Stimulated activated CD8-positive, alpha-beta memory T cell treated with anti-CD3 and anti-CD28 coated beads, Interleukin-12 subunit alpha, Interleukin-12 subunit beta, amount 100 ng/mL, for 4 hours (primary cell): ENCODE measurements around the gene DDX20.
A peak's percentile ranks its signal among the peaks of the same experiment; 100 is the strongest.
"Not testable (repeated sequence)": the region's sequence is repeated elsewhere in the genome, so short reads cannot be mapped to it uniquely, and the experiment has no call there.

ENCODE experiments used
- DNase-seq: peaks from one replicate; pipeline ENCODE4 v3.0.0-alpha.2; 2020; ENCODE audit warnings: low read depth

The DDX20 gene

GRCh38 chr1:111733183-111733991 is 22.3 kb upstream of the DDX20 start:
- DNase-seq: no peak

GRCh38 chr1:111733992-111734341 is 21.7 kb upstream of the DDX20 start:
- no peak for DNase-seq

GRCh38 chr1:111734426-111734825 is 21.3 kb upstream of the DDX20 start:
- DNase-seq: no peak

DNA sequence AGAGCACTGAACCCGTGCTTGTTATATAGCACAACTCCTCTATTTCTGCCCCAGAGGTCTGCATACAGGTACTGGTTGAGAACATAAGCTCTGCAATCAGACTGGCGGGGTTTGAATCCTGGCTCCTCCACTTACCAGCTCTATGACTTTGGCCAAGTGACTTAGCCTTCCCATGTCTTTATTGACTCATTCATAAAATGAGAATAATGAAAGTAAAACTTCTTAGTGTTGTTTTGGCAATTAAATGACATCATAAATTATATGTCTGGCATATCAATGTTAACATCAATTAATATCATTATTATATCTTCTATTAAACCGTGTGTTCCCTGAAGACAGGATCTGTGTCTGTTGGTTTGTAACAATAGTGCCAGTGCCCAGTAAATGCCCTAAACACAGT is 20.8 kb upstream of the DDX20 start:
- DNase-seq: no peak

- no peak for DNase-seq
These were observed 20.4 kb upstream of the DDX20 start for GRCh38 chr1:111735321-111735720.

- DNase-seq: no peak
These were observed 19.7 kb upstream of the DDX20 start for GRCh38 chr1:111735858-111736544.

- DNase-seq: no peak
These were observed 19.0 kb upstream of the DDX20 start for GRCh38 chr1:111736548-111737215.

- no peak for DNase-seq
These were observed 18.2 kb upstream of the DDX20 start for GRCh38 chr1:111737216-111738132.

DNA sequence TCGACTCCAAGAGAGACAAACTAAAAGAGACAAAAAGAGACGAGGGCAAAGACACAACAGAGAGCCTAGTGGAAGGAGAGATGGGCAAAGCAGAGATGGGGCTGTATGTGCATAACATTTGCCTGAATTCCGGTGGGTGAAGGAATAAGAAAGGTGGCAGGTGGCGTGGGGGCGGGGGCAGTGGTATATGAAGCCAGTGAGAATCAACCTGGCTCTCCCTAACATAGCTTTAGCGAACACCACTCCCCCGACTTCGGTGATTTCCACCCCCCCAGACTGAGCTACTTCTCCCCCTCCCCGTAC is 17.6 kb upstream of the DDX20 start:
- no peak for DNase-seq

GRCh38 chr1:111738436-111739193 is 17.1 kb upstream of the DDX20 start:
- DNase-seq: peak; percentile 29

DNA sequence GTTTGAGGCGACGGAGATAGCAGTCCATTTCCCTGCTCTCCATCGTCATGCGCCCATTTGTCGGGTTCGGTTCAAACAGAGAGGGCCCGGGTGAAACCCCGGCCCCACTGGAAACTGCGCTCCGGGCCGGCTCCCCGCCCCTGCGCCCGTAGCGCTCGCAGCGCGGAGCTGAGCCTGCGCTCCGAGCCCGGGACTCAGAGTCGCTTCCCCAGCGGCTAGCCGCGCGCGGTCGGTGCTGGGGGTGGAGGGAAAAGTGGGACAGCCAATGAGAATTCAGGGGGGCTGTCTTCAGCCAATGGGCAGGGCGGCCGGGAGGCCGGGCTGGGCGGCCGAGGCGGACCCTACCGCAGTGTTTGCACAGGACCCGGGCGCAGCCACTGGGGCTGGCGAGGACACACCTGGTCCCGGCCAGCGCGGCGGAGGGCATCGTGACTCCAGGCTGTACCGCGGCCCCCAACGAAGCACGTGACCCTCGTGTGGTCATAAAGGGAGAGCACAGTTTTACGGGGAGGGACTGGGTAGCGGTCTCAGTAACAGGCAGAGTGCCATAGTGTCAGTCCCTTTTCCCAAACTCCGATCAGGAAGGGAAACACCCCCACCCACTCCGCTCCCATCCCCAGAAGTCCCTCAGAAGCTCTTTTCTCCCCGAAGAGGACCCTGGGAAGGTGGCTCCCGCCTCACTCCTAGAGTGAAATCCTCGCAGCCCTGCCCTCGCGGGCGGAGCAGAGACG is 16.3 kb upstream of the DDX20 start, which contains the start of gene INKA2:
TSS of gene INKA2 (minus strand) at position 202 of the 731 bp plus-strand sequence. CDS start at position 49, 153 bp downstream.
- DNase-seq: peak; percentile 64

DNA sequence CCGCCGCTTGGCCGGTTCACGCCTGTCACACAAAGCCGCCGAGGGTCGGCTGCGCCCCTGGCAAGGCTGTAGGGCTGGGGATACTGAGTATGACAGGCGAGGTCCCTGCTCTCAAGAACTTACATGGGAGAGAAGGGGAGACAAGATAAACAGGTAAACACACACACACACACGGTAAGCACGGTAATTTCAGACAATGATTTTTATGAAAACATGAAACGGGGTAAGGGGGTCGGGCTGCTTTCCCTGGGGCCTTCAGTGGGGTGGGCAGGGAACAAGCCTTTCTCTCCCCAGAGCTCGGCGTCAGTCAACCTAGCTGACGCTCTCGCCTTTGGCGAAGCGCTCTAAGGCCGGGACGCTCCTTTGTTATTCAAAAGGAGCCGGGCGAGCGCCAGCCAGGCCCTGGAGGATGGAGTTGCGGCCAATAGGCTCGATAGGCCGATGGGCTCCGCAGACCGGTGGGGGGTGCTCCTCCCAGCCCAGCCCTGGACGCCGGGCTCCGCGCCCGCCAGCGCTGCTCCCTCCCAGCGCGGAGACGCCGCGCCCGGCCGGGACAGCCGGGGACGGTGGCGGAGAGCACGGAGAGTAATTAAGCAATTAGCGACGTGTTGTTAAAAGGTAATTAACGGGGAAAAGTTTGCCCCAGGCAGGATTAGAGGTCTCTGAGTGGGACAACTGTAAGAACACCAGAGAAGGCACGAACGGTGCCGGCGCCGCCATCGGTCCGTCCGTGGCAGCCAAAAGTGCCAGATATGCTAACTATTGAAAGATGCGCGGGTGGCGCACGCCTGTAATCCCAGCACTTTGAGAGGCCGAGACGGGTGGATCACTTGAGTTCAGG is 15.6 kb upstream of the DDX20 start:
- DNase-seq: no peak

- DNase-seq: not testable (repeated sequence)
These were observed 13.4 kb upstream of the DDX20 start for GRCh38 chr1:111742292-111742691.

GRCh38 chr1:111742938-111743549 is 12.7 kb upstream of the DDX20 start:
- DNase-seq: no peak

GRCh38 chr1:111743679-111744101 is 12.0 kb upstream of the DDX20 start:
- DNase-seq: no peak

- no peak for DNase-seq
These were observed 9.8 kb upstream of the DDX20 start for GRCh38 chr1:111745675-111746613.

DNA sequence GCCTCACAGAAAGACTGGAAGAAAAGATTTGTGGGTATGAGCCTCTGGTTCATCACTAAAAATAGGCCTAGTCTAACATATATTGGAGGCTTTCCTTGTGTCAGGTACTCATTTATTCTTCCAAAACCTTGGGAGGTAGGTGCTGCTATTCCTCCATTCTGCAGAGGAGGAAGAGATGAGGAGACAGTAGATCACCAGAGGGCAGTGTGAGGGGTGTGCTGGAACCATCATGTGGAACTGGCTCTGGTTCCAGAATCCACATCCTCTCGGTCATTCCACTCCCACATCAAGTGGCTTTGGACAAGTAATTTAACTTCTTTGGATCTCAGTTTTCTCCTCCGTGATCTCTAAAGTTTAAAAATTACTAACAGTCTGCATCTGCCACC is 9.1 kb upstream of the DDX20 start:
- no peak for DNase-seq

GRCh38 chr1:111747282-111747734 is 8.4 kb upstream of the DDX20 start:
- DNase-seq: peak; percentile 26
